ENCODE measurements around the gene UST. TPM values are rescaled to one million over a fixed set of nuclear protein-coding genes. Genes with fewer than 3 reads are reported as not detected.

UST gene
- total RNA-seq, 1 experiment from 2014 or later = 32.1 TPM

- peaks cover 33% of the 10 kb centered on the region for H3K9me3 Mint-ChIP-seq
- no peak overlapping the region for H3K27ac Mint-ChIP-seq
- ChIA-PET CTCF (interaction anchor here (1.2 to 1.3 kb wide), 3 partner anchors 123 to 141 kb away, joined by 4 to 6 read pairs (median 5); no protein-coding TSS in a partner anchor), POLR2A (no interaction called here)
- DNase-seq (ENCODE audit: low spot score) (no peak), ATAC-seq (no peak)
- H3K27me3 Mint-ChIP-seq (ENCODE audit: low read depth) = peaks cover 41% of the 10 kb centered on the region
- H3K36me3 Mint-ChIP-seq = peaks cover 23% of the 10 kb centered on the region
- TF ChIP-seq HMGA2 (CRISPR knock-in tag; IDR thresholded peaks at IDR 0.05) = no peak
- TF ChIP-seq IRF1 (CRISPR knock-in tag; IDR thresholded peaks at IDR 0.05) = no peak
- TF ChIP-seq ZNF281 (CRISPR knock-in tag; IDR thresholded peaks at IDR 0.05) = no peak
- TF ChIP-seq ATF6 (CRISPR knock-in tag; IDR thresholded peaks at IDR 0.05) = no peak
- H3K4me3 Mint-ChIP-seq = no peak overlapping the region
- H3K4me1 Mint-ChIP-seq = peaks cover 10% of the 10 kb centered on the region
These were observed 45.5 kb upstream of the UST start for GRCh38 chr6:148701375-148701774.

GRCh38 chr6:148703900-148704299 lies 42.9 kb upstream of the UST start:
- DNase-seq (ENCODE audit: low spot score) = no peak
- H3K27ac Mint-ChIP-seq = no peak overlapping the region
- peaks cover 19% of the 10 kb centered on the region for H3K9me3 Mint-ChIP-seq
- POLR2A ChIA-PET = no interaction called here
- CTCF ChIA-PET = no interaction called here
- H3K27me3 Mint-ChIP-seq (ENCODE audit: low read depth) = peaks cover 33% of the 10 kb centered on the region
- no peak overlapping the region for H3K4me3 Mint-ChIP-seq
- peaks cover 17% of the 10 kb centered on the region for H3K36me3 Mint-ChIP-seq
- peaks cover 10% of the 10 kb centered on the region for H3K4me1 Mint-ChIP-seq
- ATAC-seq = no peak
- no peak for TF ChIP-seq ARID4B (CRISPR knock-in tag; IDR thresholded peaks at IDR 0.05; ENCODE audit: borderline replicate concordance)
- no peak for TF ChIP-seq TCF7 (CRISPR knock-in tag; IDR thresholded peaks at IDR 0.05; ENCODE audit: low read depth)
- TF ChIP-seq ZNF532 (CRISPR knock-in tag; IDR thresholded peaks at IDR 0.05; ENCODE audit: borderline replicate concordance) = no peak
- no peak for TF ChIP-seq MXD4 (CRISPR knock-in tag; IDR thresholded peaks at IDR 0.05; ENCODE audit: borderline replicate concordance)
- TF ChIP-seq ATF1 (CRISPR knock-in tag; IDR thresholded peaks at IDR 0.05) = no peak
- TF ChIP-seq ZNF138 (CRISPR knock-in tag; conservative IDR thresholded peaks at IDR 0.05) = no peak
- no peak for TF ChIP-seq TEAD1 (CRISPR knock-in tag; IDR thresholded peaks at IDR 0.05)
- TF ChIP-seq E2F1 (CRISPR knock-in tag; IDR thresholded peaks at IDR 0.05) = no peak
- no peak for TF ChIP-seq FOXK1 (CRISPR knock-in tag; IDR thresholded peaks at IDR 0.05)
- TF ChIP-seq E2F5 (CRISPR knock-in tag; IDR thresholded peaks at IDR 0.05) = no peak
- TF ChIP-seq HMGXB4 (CRISPR knock-in tag; IDR thresholded peaks at IDR 0.05) = no peak

Measured in WTC11 (cell line).